Activated CD4-positive, alpha-beta memory T cell treated with anti-CD3 and anti-CD28 coated beads, Interleukin-2, amount 10 ng/mL, durations not matched to agents 7 days and 5 days (primary cell): ENCODE data around the gene TEX54. TPM values are rescaled to one million over a fixed set of nuclear protein-coding genes. Genes with fewer than 3 reads are reported as not detected.

Experiments
- CTCF ChIA-PET: fragments of 350-600 bp; sonication (Branson Sonifier 250); formaldehyde crosslinking; loops from one replicate; lab custom pipeline; 2021; ENCODE audit warnings: antibody characterized with exemption, inconsistent platforms; lab: Charles Lee
- POLR2A ChIA-PET: fragments of 350-600 bp; sonication (Branson Sonifier 250); formaldehyde crosslinking; loops from one replicate; lab custom pipeline; 2021; ENCODE audit warnings: antibody characterized with exemption; lab: Charles Lee
- DNase-seq: peaks from one replicate; pipeline ENCODE4 v3.0.0-alpha.2; 2020
- H3K27ac Mint-ChIP-seq: one replicate; pipeline ENCODE4 v1.8.0; 2021; ENCODE audit warnings: mild to moderate bottlenecking, mixed read lengths
- H3K27me3 Mint-ChIP-seq: one replicate; pipeline ENCODE4 v1.8.0; 2021; ENCODE audit warnings: mixed read lengths
- H3K36me3 Mint-ChIP-seq: one replicate; pipeline ENCODE4 v1.8.0; 2021; ENCODE audit warnings: low read depth, mixed read lengths
- H3K4me1 Mint-ChIP-seq: one replicate; pipeline ENCODE4 v1.8.0; 2021; ENCODE audit warnings: mixed read lengths
- H3K4me3 Mint-ChIP-seq: one replicate; pipeline ENCODE4 v1.8.0; 2021; ENCODE audit warnings: mild to moderate bottlenecking, mixed read lengths
- H3K9me3 Mint-ChIP-seq: one replicate; pipeline ENCODE4 v1.8.0; 2021; ENCODE audit warnings: mixed read lengths
- total RNA-seq, 2 experiments: library from RNA; stranded (reverse); gene quantifications; one replicate each; pipeline ENCODE4 v1.2.3, GENCODE V29; 2021

The TEX54 gene
- total RNA-seq = not detected

- H3K27me3 Mint-ChIP-seq = no peaks in the 10 kb centered on the region
- H3K4me3 Mint-ChIP-seq = peak within 1 kb of the TSS; percentile 84
- H3K27ac Mint-ChIP-seq = peak within 1 kb of the TSS; percentile 91
- peaks cover 48% of the 10 kb centered on the region for H3K36me3 Mint-ChIP-seq
- CTCF ChIA-PET = interaction anchor here (0.5 to 2.1 kb wide), 6 partner anchors 8 to 151 kb away, joined by 3 to 21 read pairs (median 5); partner anchors contain the start of genes SLC3A2 and TMEM179B
- H3K4me1 Mint-ChIP-seq = peaks cover 36% of the 10 kb centered on the region
- POLR2A ChIA-PET = interaction anchor here (0.6 to 6.2 kb wide), 35 partner anchors 8 to 290 kb away, joined by 3 to 82 read pairs (median 4); partner anchors contain the start of genes BSCL2, C11orf98, CSKMT and EEF1G
- DNase-seq = no peak
- no peaks in the 10 kb centered on the region for H3K9me3 Mint-ChIP-seq
Observed at GRCh38 chr11:62832336-62833234, at the start of gene TEX54. Gene TEX54 (minus strand): TSS chr11:62832841.

GRCh38 chr11:62882431-62882749 lies 49.7 kb upstream of the TEX54 start:
- H3K4me1 Mint-ChIP-seq = peaks cover 58% of the 10 kb centered on the region
- peaks cover 68% of the 10 kb centered on the region for H3K36me3 Mint-ChIP-seq
- H3K4me3 Mint-ChIP-seq = peak overlapping the region; percentile 99
- no peaks in the 10 kb centered on the region for H3K9me3 Mint-ChIP-seq
- H3K27ac Mint-ChIP-seq = peak overlapping the region; percentile 100
- ChIA-PET CTCF (interaction anchor here (1.4 to 4.6 kb wide), 7 partner anchors 21 to 340 kb away, joined by 4 to 44 read pairs (median 6); partner anchors contain the start of gene TMEM179B), POLR2A (interaction anchor here (0.6 to 11.2 kb wide), 31 partner anchors 9 to 1325 kb away, joined by 3 to 234 read pairs (median 6); partner anchors contain the start of genes BSCL2, EEF1G, GNG3 and HNRNPUL2)
- H3K27me3 Mint-ChIP-seq = no peaks in the 10 kb centered on the region
- peak; percentile 41 for DNase-seq

GRCh38 chr11:62881579-62882430 lies 49.2 kb upstream of the TEX54 start:
- Mint-ChIP-seq H3K4me3 (peak overlapping the region; percentile 99), H3K9me3 (no peaks in the 10 kb centered on the region), H3K4me1 (peaks cover 56% of the 10 kb centered on the region), H3K36me3 (peaks cover 67% of the 10 kb centered on the region), H3K27ac (peak overlapping the region; percentile 100), H3K27me3 (no peaks in the 10 kb centered on the region)
- ChIA-PET POLR2A (interaction anchor here (0.6 to 11.2 kb wide), 66 partner anchors 8 to 1325 kb away, joined by 3 to 234 read pairs (median 5); partner anchors contain the start of genes B3GAT3, BSCL2, C11orf98 and CSKMT), CTCF (interaction anchor here (0.8 to 4.6 kb wide), 19 partner anchors 12 to 457 kb away, joined by 3 to 44 read pairs (median 6); partner anchors contain the start of genes C11orf98, CSKMT, HNRNPUL2 and TMEM179B)
- DNase-seq = peak; percentile 97

- H3K27ac Mint-ChIP-seq = peak within 1 kb of the TSS; percentile 100
- H3K9me3 Mint-ChIP-seq = no peaks in the 10 kb centered on the region
- H3K27me3 Mint-ChIP-seq = no peaks in the 10 kb centered on the region
- H3K36me3 Mint-ChIP-seq = peaks cover 59% of the 10 kb centered on the region
- ChIA-PET CTCF (interaction anchor here (0.7 to 4.6 kb wide), 27 partner anchors 12 to 456 kb away, joined by 3 to 44 read pairs (median 5); partner anchors contain the start of genes C11orf98, CSKMT, HNRNPUL2 and NXF1), POLR2A (interaction anchor here (0.6 to 11.2 kb wide), 62 partner anchors 8 to 1326 kb away, joined by 3 to 234 read pairs (median 6); partner anchors contain the start of genes B3GAT3, BSCL2, C11orf98 and CSKMT)
- peak; percentile 92 for DNase-seq
- peak within 1 kb of the TSS; percentile 99 for H3K4me3 Mint-ChIP-seq
- peaks cover 51% of the 10 kb centered on the region for H3K4me1 Mint-ChIP-seq
Observed at GRCh38 chr11:62880803-62881578, 48.4 kb upstream of the TEX54 start, which contains the start of gene SLC3A2. Gene SLC3A2 (plus strand): TSS chr11:62880896. CDS start chr11:62881024, 128 bp downstream.

- no peak for DNase-seq
- H3K27ac Mint-ChIP-seq = peak overlapping the region; percentile 100
- ChIA-PET POLR2A (interaction anchor here (0.8 to 11.2 kb wide), 33 partner anchors 7 to 455 kb away, joined by 3 to 234 read pairs (median 8); partner anchors contain the start of genes B3GAT3, C11orf98, HNRNPUL2 and LBHD1), CTCF (interaction anchor here (0.7 to 4.6 kb wide), 16 partner anchors 17 to 338 kb away, joined by 3 to 44 read pairs (median 6); partner anchors contain the start of genes HNRNPUL2, NXF1, STX5 and TMEM179B)
- H3K9me3 Mint-ChIP-seq = no peaks in the 10 kb centered on the region
- peaks cover 52% of the 10 kb centered on the region for H3K36me3 Mint-ChIP-seq
- no peaks in the 10 kb centered on the region for H3K27me3 Mint-ChIP-seq
- peak overlapping the region; percentile 99 for H3K4me3 Mint-ChIP-seq
- H3K4me1 Mint-ChIP-seq = peaks cover 46% of the 10 kb centered on the region
Observed at GRCh38 chr11:62880231-62880802, 47.7 kb upstream of the TEX54 start.

GRCh38 chr11:62879235-62879978 lies 46.8 kb upstream of the TEX54 start:
- H3K27ac Mint-ChIP-seq = peak overlapping the region; percentile 100
- H3K27me3 Mint-ChIP-seq = no peaks in the 10 kb centered on the region
- CTCF ChIA-PET = interaction anchor here (0.6 to 4.6 kb wide), 5 partner anchors 16 to 401 kb away, joined by 3 to 44 read pairs (median 15); partner anchors contain the start of gene TMEM179B
- peaks cover 40% of the 10 kb centered on the region for H3K4me1 Mint-ChIP-seq
- H3K9me3 Mint-ChIP-seq = no peaks in the 10 kb centered on the region
- POLR2A ChIA-PET = interaction anchor here (1.0 to 11.2 kb wide), 8 partner anchors 15 to 215 kb away, joined by 3 to 234 read pairs (median 10); partner anchors contain the start of genes C11orf98, HNRNPUL2, POLR2G and TTC9C
- no peak for DNase-seq
- peak overlapping the region; percentile 99 for H3K4me3 Mint-ChIP-seq
- peaks cover 45% of the 10 kb centered on the region for H3K36me3 Mint-ChIP-seq

GRCh38 chr11:62876712-62877111 lies 44.1 kb upstream of the TEX54 start:
- Mint-ChIP-seq H3K36me3 (peaks cover 18% of the 10 kb centered on the region), H3K4me3 (no peak overlapping the region), H3K9me3 (no peaks in the 10 kb centered on the region), H3K4me1 (peaks cover 19% of the 10 kb centered on the region), H3K27ac (no peak overlapping the region), H3K27me3 (no peaks in the 10 kb centered on the region)
- ChIA-PET CTCF (interaction anchor here (1.4 kb wide), 1 partner anchor 10 kb away, joined by 3 read pairs; no protein-coding TSS in a partner anchor), POLR2A (interaction anchor here (0.7 to 1.8 kb wide), 2 partner anchors 20 to 35 kb away, joined by 3 to 10 read pairs; no protein-coding TSS in a partner anchor)
- no peak for DNase-seq

GRCh38 chr11:62875698-62876478 lies 43.2 kb upstream of the TEX54 start:
- H3K27ac Mint-ChIP-seq = no peak overlapping the region
- DNase-seq = no peak
- POLR2A ChIA-PET = interaction anchor here (0.7 to 4.9 kb wide), 5 partner anchors 20 to 303 kb away, joined by 3 to 23 read pairs (median 3); partner anchors contain the start of gene NXF1
- H3K36me3 Mint-ChIP-seq = peaks cover 13% of the 10 kb centered on the region
- H3K4me3 Mint-ChIP-seq = no peak overlapping the region
- no peaks in the 10 kb centered on the region for H3K27me3 Mint-ChIP-seq
- no peaks in the 10 kb centered on the region for H3K9me3 Mint-ChIP-seq
- H3K4me1 Mint-ChIP-seq = peaks cover 19% of the 10 kb centered on the region
- CTCF ChIA-PET = interaction anchor here (1.0 to 1.4 kb wide), 3 partner anchors 9 to 19 kb away, joined by 3 to 5 read pairs (median 3); no protein-coding TSS in a partner anchor

GRCh38 chr11:62874851-62875250 lies 42.2 kb upstream of the TEX54 start:
- H3K36me3 Mint-ChIP-seq = peaks cover 11% of the 10 kb centered on the region
- H3K4me3 Mint-ChIP-seq = no peak overlapping the region
- CTCF ChIA-PET = interaction anchor here (1.0 kb wide), 2 partner anchors 11 to 18 kb away, joined by 3 to 5 read pairs; no protein-coding TSS in a partner anchor
- no peaks in the 10 kb centered on the region for H3K27me3 Mint-ChIP-seq
- no peak for DNase-seq
- POLR2A ChIA-PET = interaction anchor here (1.2 to 4.9 kb wide), 4 partner anchors 9 to 34 kb away, joined by 4 to 23 read pairs (median 9); no protein-coding TSS in a partner anchor
- H3K9me3 Mint-ChIP-seq = no peaks in the 10 kb centered on the region
- H3K4me1 Mint-ChIP-seq = peaks cover 11% of the 10 kb centered on the region
- H3K27ac Mint-ChIP-seq = no peak overlapping the region
